BJ (cell line): Measurements from ENCODE around the gene LRRC9. TPM values are rescaled to one million over a fixed set of nuclear protein-coding genes. Genes with fewer than 3 reads are reported as not detected.

Source experiments
- CTCF ChIA-PET: fragments of 350-600 bp; formaldehyde crosslinking; extraction: SDS; loops from one replicate; lab custom pipeline; 2021; ENCODE audit warnings: antibody characterized with exemption, inconsistent platforms; lab: Yijun Ruan, JAX
- POLR2A ChIA-PET: fragments of 300-600 bp; sonication (Branson Sonifier 250); formaldehyde crosslinking; extraction: SDS; loops from one replicate; lab custom pipeline; 2021; ENCODE audit warnings: antibody characterized with exemption; lab: Charles Lee
- DNase-seq: peaks from one replicate; pipeline ENCODE4 v3.0.0-alpha.2; 2011; ENCODE audit warnings: low read depth
- H3K27me3 ChIP-seq: 2 replicates; pipeline ENCODE4 v1.6.0; 2011; ENCODE audit warnings: low read length; ENCODE audit not compliant: control insufficient read depth, insufficient read depth
- H3K36me3 ChIP-seq: 2 replicates; pipeline ENCODE4 v1.5.1; 2011; ENCODE audit warnings: low read length; ENCODE audit not compliant: control insufficient read depth, insufficient read depth
- H3K4me3 ChIP-seq: 2 replicates; pipeline ENCODE4 v1.5.1; 2011; ENCODE audit warnings: low read depth, mild to moderate bottlenecking, control low read depth, low read length
- polyA plus RNA-seq: library from polyadenylated mRNA; depleted of rRNA; stranded (reverse); fragments of >200 nt; gene quantifications from 2 replicates; pipeline ENCODE4 v1.2.3, GENCODE V29; 2011; rRNA removed
- TF ChIP-seq, protein P1 (sequence below): IDR thresholded peaks from 2 replicates; pipeline ENCODE4 v1.5.1; 2011; ENCODE audit warnings: low read depth, mild to moderate bottlenecking, control low read depth, inconsistent platforms, low read length, moderate library complexity; ENCODE audit not compliant: insufficient read depth

The LRRC9 gene
- polyA plus RNA-seq, 1 experiment, result not detected

DNA sequence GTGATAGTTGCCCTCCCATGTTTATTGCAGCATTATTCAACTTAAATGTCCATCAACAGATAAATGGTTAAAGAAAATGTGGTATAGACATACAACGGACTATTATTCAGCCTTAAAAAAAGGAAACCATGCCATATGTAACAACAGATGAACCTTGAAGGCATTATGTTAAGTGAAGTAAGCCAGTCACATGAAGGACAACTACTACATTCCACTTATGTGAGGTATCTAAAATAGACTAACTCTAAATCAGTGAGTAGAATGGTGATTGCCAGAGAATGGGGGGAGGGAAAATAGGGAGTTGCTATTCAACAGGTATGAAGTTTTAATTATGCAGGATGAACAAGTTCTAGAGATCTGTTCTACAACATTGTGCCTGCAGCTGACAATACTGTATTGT, 181.8 kb downstream of the LRRC9 start:
- TF ChIP-seq, protein P1, sequence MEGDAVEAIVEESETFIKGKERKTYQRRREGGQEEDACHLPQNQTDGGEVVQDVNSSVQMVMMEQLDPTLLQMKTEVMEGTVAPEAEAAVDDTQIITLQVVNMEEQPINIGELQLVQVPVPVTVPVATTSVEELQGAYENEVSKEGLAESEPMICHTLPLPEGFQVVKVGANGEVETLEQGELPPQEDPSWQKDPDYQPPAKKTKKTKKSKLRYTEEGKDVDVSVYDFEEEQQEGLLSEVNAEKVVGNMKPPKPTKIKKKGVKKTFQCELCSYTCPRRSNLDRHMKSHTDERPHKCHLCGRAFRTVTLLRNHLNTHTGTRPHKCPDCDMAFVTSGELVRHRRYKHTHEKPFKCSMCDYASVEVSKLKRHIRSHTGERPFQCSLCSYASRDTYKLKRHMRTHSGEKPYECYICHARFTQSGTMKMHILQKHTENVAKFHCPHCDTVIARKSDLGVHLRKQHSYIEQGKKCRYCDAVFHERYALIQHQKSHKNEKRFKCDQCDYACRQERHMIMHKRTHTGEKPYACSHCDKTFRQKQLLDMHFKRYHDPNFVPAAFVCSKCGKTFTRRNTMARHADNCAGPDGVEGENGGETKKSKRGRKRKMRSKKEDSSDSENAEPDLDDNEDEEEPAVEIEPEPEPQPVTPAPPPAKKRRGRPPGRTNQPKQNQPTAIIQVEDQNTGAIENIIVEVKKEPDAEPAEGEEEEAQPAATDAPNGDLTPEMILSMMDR, result no peak
- POLR2A ChIA-PET, result no interaction called here
- CTCF ChIA-PET, result no interaction called here
- Histone ChIP-seq H3K4me3 (no peak overlapping the region), H3K27me3 (no peaks in the 10 kb centered on the region), H3K36me3 (peaks cover 1% of the 10 kb centered on the region; the same call in 1 of the 2 replicates)
- no peak for DNase-seq

DNA sequence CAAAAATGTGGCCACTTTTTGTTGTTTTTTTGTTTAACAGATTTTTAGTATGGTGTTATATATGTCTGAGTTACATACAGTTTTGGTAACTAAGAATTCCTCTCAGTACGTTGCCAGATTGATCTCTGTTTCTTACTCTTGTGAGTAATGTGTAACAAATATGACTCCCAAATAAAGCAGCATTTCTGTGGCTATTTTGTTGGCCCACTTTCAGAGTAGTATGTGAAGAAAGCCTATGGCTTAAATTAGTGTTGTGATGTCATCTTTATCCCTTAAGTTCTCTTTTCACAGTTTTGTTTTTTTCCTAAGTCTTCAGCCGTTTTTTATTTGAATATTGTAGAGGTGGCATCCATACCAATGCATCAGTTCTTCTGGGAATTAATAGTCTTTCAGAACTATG, 182.4 kb downstream of the LRRC9 start:
- POLR2A ChIA-PET, result no interaction called here
- H3K36me3 ChIP-seq, result peaks cover 1% of the 10 kb centered on the region; the same call in 1 of the 2 replicates
- no peak overlapping the region for H3K4me3 ChIP-seq
- H3K27me3 ChIP-seq, result no peaks in the 10 kb centered on the region
- CTCF ChIA-PET, result no interaction called here
- no peak for DNase-seq
- TF ChIP-seq, protein P1, result no peak

DNA sequence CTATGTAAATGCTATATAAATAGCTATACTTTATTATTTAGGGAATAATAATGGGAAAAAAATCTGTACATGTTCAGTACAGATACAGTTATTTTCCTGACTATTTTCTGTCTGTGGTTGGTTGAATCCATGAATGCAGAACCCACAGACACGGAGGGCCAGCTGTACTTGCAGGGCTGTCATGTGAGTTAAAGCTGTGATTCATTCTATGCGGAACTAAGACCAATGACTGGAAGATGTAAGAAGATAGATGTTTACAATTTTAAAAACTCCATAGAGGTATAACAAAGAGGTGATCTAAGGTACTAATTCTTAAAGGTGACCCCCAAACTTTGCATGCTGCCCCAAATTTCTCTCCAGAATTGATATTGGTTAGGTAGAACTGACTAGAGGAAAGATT, 186.4 kb downstream of the LRRC9 start:
- Histone ChIP-seq H3K4me3 (no peak overlapping the region), H3K27me3 (no peaks in the 10 kb centered on the region), H3K36me3 (no peaks in the 10 kb centered on the region; the same call in 1 of the 2 replicates)
- ChIA-PET CTCF (interaction anchor here (1.7 kb wide), 1 partner anchor 10 kb away, joined by 4 read pairs; no protein-coding TSS in a partner anchor), POLR2A (no interaction called here)
- TF ChIP-seq, protein P1, result no peak
- no peak for DNase-seq

DNA sequence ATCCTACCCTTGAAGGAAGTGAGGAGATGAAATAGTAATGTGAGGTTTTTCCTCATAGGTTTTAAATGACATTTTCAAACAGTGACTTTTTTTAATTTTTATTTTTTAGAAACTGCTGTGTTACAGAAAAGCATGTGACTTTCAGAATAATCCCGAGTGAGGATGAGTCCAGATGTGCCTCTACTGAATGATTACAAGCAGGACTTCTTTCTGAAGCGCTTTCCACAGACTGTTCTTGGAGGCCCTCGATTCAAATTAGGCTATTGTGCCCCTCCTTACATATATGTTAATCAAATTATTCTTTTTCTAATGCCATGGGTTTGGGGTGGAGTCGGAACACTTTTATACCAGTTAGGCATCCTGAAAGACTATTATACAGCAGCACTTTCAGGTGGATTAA, 187.5 kb downstream of the LRRC9 start:
- CTCF ChIA-PET, result no interaction called here
- H3K4me3 ChIP-seq, result no peak overlapping the region
- DNase-seq, result no peak
- H3K27me3 ChIP-seq, result no peaks in the 10 kb centered on the region
- TF ChIP-seq, protein P1, result no peak
- POLR2A ChIA-PET, result no interaction called here
- no peaks in the 10 kb centered on the region; the same call in 1 of the 2 replicates for H3K36me3 ChIP-seq

DNA sequence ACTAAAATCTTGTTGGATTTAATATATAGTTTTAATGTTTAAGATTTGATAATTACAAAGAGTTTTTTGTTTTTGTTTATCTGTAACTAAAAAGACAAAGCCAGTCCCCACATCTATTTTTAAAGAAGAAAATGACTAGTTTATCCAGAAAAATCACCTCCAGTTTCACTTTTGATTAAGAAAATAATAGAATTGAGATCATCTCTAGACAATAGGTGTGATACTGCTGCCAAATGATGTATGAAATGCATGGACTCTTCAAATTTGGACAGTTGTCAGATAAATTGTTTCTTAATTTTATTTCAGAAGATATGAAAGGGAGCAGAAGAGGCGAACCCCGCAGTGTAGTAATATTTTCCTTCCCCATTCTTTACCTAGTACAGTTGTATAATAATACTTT, 191.8 kb downstream of the LRRC9 start:
- TF ChIP-seq, protein P1, result no peak
- DNase-seq, result no peak
- H3K27me3 ChIP-seq, result no peaks in the 10 kb centered on the region
- no peaks in the 10 kb centered on the region; the same call in 1 of the 2 replicates for H3K36me3 ChIP-seq
- POLR2A ChIA-PET, result no interaction called here
- H3K4me3 ChIP-seq, result no peak overlapping the region
- CTCF ChIA-PET, result interaction anchor here (1.2 kb wide), 1 partner anchor 15 kb away, joined by 3 read pairs; no protein-coding TSS in a partner anchor

Other genes with a start within 250 kb of the LRRC9 start
- gene RTN1, start 49.4 kb upstream of the LRRC9 start, polyA plus RNA-seq, result 0.18 and 0.36 TPM in 2 replicates
- 22.0 and 36.3 TPM in 2 replicates for gene PCNX4, start 171.8 kb downstream of the LRRC9 start, polyA plus RNA-seq
- 38.0 and 43.3 TPM in 2 replicates for gene DHRS7, start 245.3 kb downstream of the LRRC9 start, polyA plus RNA-seq